Loucy (cell line): Measurements from ENCODE around the gene IDH2.

Experiments
- H2AFZ ChIP-seq: fragments of 200-600 bp; sonication (generic); 2 replicates; pipeline ENCODE4 v1.6.0; 2016; ENCODE audit warnings: antibody characterized with exemption, mild to moderate bottlenecking, low read length, moderate library complexity
- H3F3A ChIP-seq: fragments of 200-600 bp; 2 replicates; pipeline ENCODE4 v1.6.0; 2016; ENCODE audit warnings: antibody characterized with exemption, low read depth, mild to moderate bottlenecking
- H3K27me3 ChIP-seq: fragments of 200-600 bp; sonication (generic); 2 replicates; pipeline ENCODE4 v1.6.1; 2014; ENCODE audit warnings: low read length, mild to moderate bottlenecking; ENCODE audit not compliant: insufficient read depth, poor library complexity, severe bottlenecking
- H3K36me3 ChIP-seq: fragments of 200-600 bp; sonication (generic); 2 replicates; pipeline ENCODE4 v1.6.1; 2016; ENCODE audit warnings: low read length; ENCODE audit not compliant: insufficient read depth
- H3K4me1 ChIP-seq: fragments of 200-600 bp; sonication (generic); 2 replicates; pipeline ENCODE4 v1.5.1; 2014; ENCODE audit warnings: low read length, mild to moderate bottlenecking; ENCODE audit not compliant: insufficient read depth, poor library complexity, severe bottlenecking
- H3K4me2 ChIP-seq: fragments of 200-600 bp; sonication (generic); 2 replicates; pipeline ENCODE4 v1.6.0; 2014; ENCODE audit warnings: antibody characterized with exemption, low read length, low read depth, mild to moderate bottlenecking; ENCODE audit not compliant: poor library complexity, severe bottlenecking
- H3K4me3 ChIP-seq: fragments of 200-600 bp; sonication (generic); 2 replicates; pipeline ENCODE4 v1.5.1; 2014; ENCODE audit warnings: low read length, mild to moderate bottlenecking, mixed read lengths; ENCODE audit not compliant: poor library complexity, severe bottlenecking
- H3K79me2 ChIP-seq: fragments of 200-600 bp; sonication (generic); 2 replicates; pipeline ENCODE4 v1.6.1; 2014; ENCODE audit warnings: low read length; ENCODE audit not compliant: insufficient read depth
- H3K9ac ChIP-seq: fragments of 200-600 bp; sonication (generic); 2 replicates; pipeline ENCODE4 v1.6.0; 2014; ENCODE audit warnings: mild to moderate bottlenecking, low read depth, low read length, moderate library complexity; ENCODE audit not compliant: poor library complexity, severe bottlenecking
- H3K9me2 ChIP-seq: fragments of 200-600 bp; sonication (generic); replicated peaks from 2 replicates; pipeline ENCODE4 v1.6.1; 2016; ENCODE audit warnings: low read depth, low read length, mixed read lengths
- H3K9me3 ChIP-seq: fragments of 200-600 bp; sonication (generic); 2 replicates; pipeline ENCODE4 v1.6.1; 2014; ENCODE audit warnings: mild to moderate bottlenecking, antibody characterized with exemption, low read length, low read depth; ENCODE audit not compliant: insufficient read depth
- H4K20me1 ChIP-seq: fragments of 200-600 bp; sonication (generic); 2 replicates; pipeline ENCODE4 v1.6.0; 2014; ENCODE audit warnings: antibody characterized with exemption, low read length, mild to moderate bottlenecking; ENCODE audit not compliant: insufficient read depth, poor library complexity, severe bottlenecking
- CTCF ChIP-seq: fragments of 200-600 bp; sonication (generic); conservative IDR thresholded peaks from 2 replicates; pipeline ENCODE4 v1.5.1; 2014; ENCODE audit warnings: mild to moderate bottlenecking, antibody characterized with exemption, low read length
- EZH2phosphoT487 ChIP-seq: fragments of 200-600 bp; IDR thresholded peaks from 2 replicates; pipeline ENCODE4 v1.6.1; 2018; ENCODE audit warnings: antibody characterized with exemption, mild to moderate bottlenecking, moderate library complexity, borderline replicate concordance

Gene IDH2

DNA sequence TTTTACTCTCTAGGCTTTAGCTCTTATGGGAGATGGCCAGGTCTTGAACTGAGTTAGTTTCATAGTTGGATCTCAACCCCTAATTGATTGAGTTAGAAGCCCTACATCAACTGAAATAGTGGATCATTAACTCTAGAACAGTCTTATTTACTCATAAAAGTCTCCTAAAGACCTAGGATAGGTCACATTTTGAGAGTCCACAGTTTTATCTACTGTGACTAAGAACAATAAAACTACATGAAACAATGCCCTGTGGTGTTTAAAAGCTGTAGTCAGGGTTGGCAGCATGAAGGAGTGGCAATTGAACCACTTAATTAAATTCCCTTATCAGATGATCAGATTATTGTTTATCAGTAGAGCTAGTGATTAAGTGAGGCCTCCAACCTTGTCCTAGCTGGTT, 22.2 kb upstream of the IDH2 start:
- Histone ChIP-seq H3K9me2 (no peaks in the 10 kb centered on the region), H3F3A (no peaks in the 10 kb centered on the region), H3K4me3 (no peak overlapping the region), H3K4me1 (no peaks in the 10 kb centered on the region), H3K36me3 (no peaks in the 10 kb centered on the region), H4K20me1 (no peaks in the 10 kb centered on the region), H3K27me3 (no peaks in the 10 kb centered on the region), H3K4me2 (no peak overlapping the region), H3K79me2 (no peaks in the 10 kb centered on the region), H3K9ac (no peak overlapping the region), H3K9me3 (no peaks in the 10 kb centered on the region), H2AFZ (no peak overlapping the region)
- TF ChIP-seq CTCF (no peak), EZH2phosphoT487 (no peak)

DNA sequence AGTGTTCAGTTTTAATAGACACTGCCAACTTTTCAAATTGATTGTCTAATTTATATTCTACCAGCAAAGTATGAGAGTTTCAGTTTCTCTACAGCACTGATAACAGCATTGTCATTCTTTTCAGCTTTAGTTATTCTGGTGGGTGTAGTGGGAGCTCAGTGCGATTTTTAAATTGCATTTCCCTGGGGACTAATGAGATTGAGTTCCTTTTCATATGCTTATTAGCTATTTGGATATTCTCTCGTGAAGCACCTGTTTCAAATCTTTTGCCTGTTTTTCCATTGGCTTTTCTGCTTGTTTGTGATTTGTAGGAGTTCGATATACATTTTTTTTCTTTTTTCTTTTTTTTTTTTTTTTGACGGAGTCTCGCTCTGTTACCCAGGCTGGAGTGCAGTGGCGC, 18.8 kb upstream of the IDH2 start:
- TF ChIP-seq CTCF (no peak), EZH2phosphoT487 (no peak)
- Histone ChIP-seq H3K4me2 (no peak overlapping the region), H3F3A (no peaks in the 10 kb centered on the region), H3K27me3 (no peaks in the 10 kb centered on the region), H4K20me1 (no peaks in the 10 kb centered on the region), H3K9ac (no peak overlapping the region), H3K4me1 (no peaks in the 10 kb centered on the region), H3K79me2 (no peaks in the 10 kb centered on the region), H3K36me3 (no peaks in the 10 kb centered on the region), H2AFZ (no peak overlapping the region), H3K9me3 (no peaks in the 10 kb centered on the region), H3K4me3 (no peak overlapping the region), H3K9me2 (no peaks in the 10 kb centered on the region)

DNA sequence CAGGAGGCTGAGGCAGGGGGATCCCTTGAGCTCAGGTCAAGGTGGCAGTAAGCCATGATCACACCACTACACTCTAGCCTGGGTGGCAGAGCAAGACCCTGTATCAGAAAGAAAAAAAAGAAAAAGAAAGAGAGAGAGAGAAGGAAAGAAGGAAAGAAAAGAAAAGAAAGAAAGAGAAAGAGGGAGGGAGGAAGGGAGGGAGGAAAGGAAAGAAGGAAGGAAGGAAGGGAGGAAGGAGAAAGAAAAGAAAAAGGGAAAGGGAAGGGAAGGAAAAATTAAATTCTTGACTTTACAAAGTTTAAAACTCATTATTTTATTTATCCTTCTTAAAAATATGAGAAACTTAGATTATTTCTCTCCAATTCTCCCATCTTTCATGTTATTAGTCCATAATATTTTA, 17.1 kb upstream of the IDH2 start:
- H2AFZ ChIP-seq = no peak overlapping the region
- no peak overlapping the region for H3K4me3 ChIP-seq
- H3K27me3 ChIP-seq = no peaks in the 10 kb centered on the region
- H3F3A ChIP-seq = no peaks in the 10 kb centered on the region
- peaks cover 4% of the 10 kb centered on the region for H3K9me3 ChIP-seq
- no peak overlapping the region for H3K4me2 ChIP-seq
- no peaks in the 10 kb centered on the region for H3K79me2 ChIP-seq
- no peak overlapping the region for H3K9ac ChIP-seq
- no peak for TF ChIP-seq EZH2phosphoT487
- no peak for TF ChIP-seq CTCF
- no peaks in the 10 kb centered on the region for H3K36me3 ChIP-seq
- no peaks in the 10 kb centered on the region for H3K9me2 ChIP-seq
- H4K20me1 ChIP-seq = no peaks in the 10 kb centered on the region
- no peaks in the 10 kb centered on the region for H3K4me1 ChIP-seq
